Sigmoid colon (tissue), 4 donors: ENCODE results near the gene NES.

Experiments
- CTCF ChIP-seq, 4 experiments: fragments of 450-650 bp in 3 of 4; fragments of 200-600 bp in 1 of 4; IDR thresholded peaks; one replicate each; pipeline ENCODE4 v1.5.1; 2016 to 2019; ENCODE audit warnings: antibody characterized with exemption in 4 of 4, mild to moderate bottlenecking in 3 of 4, moderate library complexity in 2 of 4
- POLR2A ChIP-seq, 2 donors: fragments of 450-650 bp; IDR thresholded peaks; one replicate each; pipeline ENCODE4 v1.6.1; 2016; ENCODE audit warnings: antibody characterized with exemption in 2 of 2, mild to moderate bottlenecking in 2 of 2, moderate library complexity in 2 of 2
- POLR2AphosphoS5 ChIP-seq, 4 donors: sonication (generic); formaldehyde crosslinking; IDR thresholded peaks; one replicate each; pipeline ENCODE4 v1.6.1; 2017; ENCODE audit warnings: antibody characterized with exemption in 4 of 4

- TF ChIP-seq CTCF (IDR thresholded peaks at IDR 0.05): peak; percentile 66 to 86 (median 74)
- no peak for TF ChIP-seq POLR2A (IDR thresholded peaks at IDR 0.05)
- peak in 2 of 4 donors; percentile 26 to 27 for TF ChIP-seq POLR2AphosphoS5 (IDR thresholded peaks at IDR 0.05)
These were observed 28.9 kb upstream of the NES start for GRCh38 chr1:156705918-156706656.
